ENCODE results near the gene GPNMB.
"Not testable (repeated sequence)": the region's sequence is repeated elsewhere in the genome, so short reads cannot be mapped to it uniquely, and the experiment has no call there.

GPNMB gene

GRCh38 chr7:23298141-23298881, 51.7 kb downstream of the GPNMB start:
- DNase-seq = no peak
- intact Hi-C loops (cut with DNase I) = no loop called here

GRCh38 chr7:23298885-23299769, 52.6 kb downstream of the GPNMB start, which contains the start of gene MALSU1:
MALSU1 (plus strand) TSS chr7:23299339; CDS start chr7:23299353, 14 bp downstream.
- peak; percentile 96 to 99 (median 98) for DNase-seq
- intact Hi-C loops (cut with DNase I) = no loop called here

DNA sequence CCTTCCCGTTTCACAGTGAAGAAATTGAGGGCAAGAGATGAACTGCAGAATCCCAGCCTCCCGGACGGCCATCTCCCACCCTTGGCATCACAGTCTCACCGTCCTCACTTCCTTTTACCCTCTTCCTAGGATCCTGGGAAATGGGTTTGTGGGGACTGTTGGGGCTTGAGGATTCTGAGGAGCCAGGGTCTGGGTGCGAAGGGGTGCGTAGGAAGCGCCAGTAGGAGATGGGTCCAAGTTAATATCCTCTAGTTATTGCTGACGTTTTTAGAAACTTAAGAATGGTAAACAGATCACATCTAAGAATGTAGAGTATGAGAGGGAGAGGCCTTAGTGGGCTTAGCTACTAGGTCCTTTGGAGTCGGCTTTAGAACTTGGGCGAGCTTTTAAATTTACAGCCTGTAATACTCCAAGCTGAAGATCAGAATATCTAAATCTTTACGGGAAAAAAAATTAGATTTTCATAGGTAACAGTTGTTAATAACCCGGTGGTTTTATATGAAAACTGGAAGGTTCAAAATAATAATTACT, 53.3 kb downstream of the GPNMB start:
- intact Hi-C loops (cut with DNase I) = no loop called here

DNA sequence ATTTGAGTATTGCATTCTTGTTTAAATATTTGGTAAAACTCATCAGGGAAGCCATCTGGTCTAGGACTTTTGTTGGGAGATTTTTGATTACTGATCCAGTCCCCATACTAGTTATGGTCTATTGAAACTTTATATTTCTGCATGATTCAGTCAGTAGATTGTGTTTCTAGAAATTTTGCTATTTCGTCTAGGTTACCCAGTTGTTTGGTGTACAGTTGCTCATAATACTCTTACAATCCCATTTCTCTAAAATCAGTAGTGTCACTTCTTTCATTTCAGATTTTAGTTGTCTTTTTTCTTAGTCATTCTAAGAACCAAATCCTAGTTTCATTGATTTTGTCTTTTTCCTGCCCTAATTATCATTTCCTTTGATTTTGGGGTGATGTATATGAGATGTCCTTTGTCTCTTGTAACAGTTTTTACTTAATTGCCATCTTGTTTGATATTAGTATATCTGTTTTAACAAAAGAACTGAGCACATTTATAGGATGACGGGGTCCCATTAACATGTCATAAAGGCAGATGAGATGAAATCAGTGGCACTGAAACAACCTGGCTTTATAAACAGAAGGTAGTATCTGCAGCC, 60.5 kb downstream of the GPNMB start:
- intact Hi-C loops (cut with DNase I) = no loop called here
- no peak for DNase-seq

More for the DNA sequence above, 53.3 kb downstream of the GPNMB start:
- no peak for DNase-seq

DNA sequence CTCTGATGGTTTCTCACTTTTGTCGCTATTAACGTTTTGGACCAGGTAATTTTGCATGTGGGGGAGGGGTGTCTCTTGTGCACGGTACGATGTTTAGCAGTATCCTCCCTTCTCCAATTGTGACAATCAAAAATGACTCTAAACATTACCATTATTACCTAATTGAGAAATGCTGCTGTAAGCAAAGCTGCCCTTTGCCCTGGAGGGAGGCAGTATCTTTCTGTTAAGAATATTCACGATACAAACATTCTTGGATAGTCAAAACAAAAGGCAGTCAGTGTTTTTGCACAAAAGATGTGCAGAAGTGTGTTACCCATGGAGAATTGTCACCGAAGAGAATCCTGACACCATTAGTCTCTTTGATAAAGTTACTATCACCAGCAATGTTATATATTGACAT, 62.2 kb downstream of the GPNMB start:
- intact Hi-C loops (cut with DNase I) = no loop called here
- no peak for DNase-seq

GRCh38 chr7:23312141-23312540, 65.6 kb downstream of the GPNMB start:
- intact Hi-C loops (cut with DNase I); DNase-seq: not testable (repeated sequence)

- intact Hi-C loops (cut with DNase I) = no loop called here
- DNase-seq = no peak
Measured at GRCh38 chr7:23315366-23315765, 68.8 kb downstream of the GPNMB start.

Measured in posterior cingulate gyrus (tissue), 11 donors.